HG02642 (cell line): ENCODE measurements around the gene RPS19BP1.
"Not testable (repeated sequence)": the region's sequence is repeated elsewhere in the genome, so short reads cannot be mapped to it uniquely, and the experiment has no call there.

Source experiments
- ATAC-seq: cut with Tn5 transposase; IDR thresholded peaks from one replicate; pipeline ENCODE4 v1.9.1; 2021; ENCODE audit warnings: mild to moderate bottlenecking; ENCODE audit not compliant: unreplicated experiment, poor library complexity

The RPS19BP1 gene

DNA sequence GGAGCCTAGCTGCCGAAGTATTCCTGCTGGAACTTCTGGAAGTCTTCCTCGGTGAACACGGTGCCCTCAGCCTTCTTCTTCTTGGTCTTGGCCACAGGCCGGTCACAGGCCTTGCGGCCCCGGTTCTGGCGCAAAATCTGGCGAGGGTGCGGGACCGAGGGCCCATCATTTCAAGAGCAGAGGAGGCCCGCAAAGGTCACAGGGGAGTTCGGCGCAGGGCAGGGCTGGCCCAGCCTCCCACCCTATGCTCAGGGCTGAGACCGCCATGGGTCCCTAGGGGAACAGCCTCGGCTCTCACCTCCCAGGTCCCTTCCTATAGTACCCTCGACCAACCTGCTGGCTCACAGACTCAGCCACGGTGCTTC, 3.1 kb downstream of the RPS19BP1 start:
- no peak for ATAC-seq

DNA sequence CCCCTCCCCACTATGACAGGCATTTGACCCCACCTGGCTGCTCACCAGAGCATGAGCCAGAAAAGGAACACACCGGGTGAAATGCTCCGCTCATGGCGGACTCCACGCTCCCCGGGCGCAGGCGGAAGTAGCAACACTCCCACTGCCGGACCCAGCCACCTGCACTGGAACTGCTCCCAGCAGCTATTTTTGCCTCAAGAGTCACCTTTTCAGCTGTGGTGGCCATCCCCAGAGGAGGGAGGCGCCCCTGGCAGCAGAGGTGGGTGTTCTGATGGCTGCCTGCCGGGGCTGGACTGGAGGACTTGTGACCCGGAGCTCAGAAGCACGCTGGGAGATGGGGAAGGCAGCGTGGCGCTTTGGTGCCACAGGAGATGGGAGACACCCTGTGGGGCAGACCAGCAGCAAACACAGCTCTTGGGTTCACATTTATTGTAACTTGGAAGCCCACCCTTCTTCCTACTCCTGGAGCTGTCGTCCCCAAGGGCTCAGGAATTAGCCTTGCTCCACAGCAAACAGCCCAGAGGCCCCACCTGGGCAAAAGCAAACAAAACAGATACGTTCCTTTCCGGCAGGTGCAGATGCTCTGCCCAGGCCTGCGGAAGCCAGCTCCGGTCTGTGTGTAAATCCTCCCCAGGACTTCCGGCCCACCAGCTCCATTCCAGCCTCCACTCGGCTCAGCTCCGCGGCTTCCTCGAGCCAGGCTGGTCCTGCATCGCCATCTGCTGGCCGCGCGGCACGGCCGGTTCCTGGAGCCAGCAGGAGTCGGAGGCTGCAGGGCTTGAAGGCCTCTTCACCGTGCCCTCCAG, 3.7 kb downstream of the RPS19BP1 start:
- peak; percentile 31 for ATAC-seq

DNA sequence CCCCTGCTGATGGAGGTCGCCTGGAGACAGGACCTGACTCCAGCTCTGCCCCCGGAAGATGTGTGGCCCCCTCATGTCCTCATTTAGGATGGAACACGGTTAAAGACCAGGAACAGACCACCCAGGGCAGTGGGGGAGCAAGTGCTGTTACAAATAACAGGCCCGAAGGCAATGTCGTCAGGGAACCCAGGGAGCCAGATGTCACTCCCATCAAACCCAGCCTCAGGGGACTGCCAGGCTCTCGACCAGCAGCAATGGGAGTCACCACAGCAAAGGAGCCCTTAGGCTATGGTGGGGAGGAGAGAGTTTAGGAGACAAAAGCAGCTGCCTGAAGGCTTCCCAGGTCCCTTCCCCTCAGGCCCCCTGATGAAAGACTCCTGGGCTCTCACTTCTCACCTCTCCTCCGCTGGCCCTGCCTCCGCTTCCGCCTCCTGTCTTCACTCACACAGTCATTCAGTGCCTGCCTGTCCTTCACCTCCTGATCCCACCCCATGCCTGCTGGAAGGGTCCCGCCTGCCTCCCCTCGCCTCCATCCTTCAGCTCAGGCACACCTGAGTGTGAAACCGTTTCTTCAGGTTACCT, 4.4 kb downstream of the RPS19BP1 start:
- ATAC-seq = no peak

DNA sequence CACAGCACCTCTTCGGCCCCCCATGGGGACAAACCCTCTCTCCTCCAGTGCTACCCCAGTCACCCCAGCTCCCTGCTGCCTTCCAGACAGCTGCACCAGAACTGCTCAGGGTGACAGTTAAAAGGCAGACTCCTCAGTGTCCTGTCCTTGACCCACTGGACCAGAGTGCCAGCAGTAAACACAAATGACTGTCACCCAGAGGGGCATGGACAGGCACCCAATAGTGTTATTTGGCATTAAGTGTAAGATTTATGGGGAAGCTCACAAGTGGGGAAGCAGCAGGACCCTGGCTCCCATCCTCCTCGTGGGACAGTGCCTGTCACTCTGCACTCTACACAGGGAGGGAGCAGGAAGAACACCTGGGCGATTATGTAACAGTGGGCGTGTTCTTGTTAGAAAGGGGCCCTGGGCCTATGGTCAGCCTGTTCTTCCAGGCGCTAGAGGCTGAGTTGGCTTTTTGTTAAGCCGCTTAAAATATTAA, 5.0 kb downstream of the RPS19BP1 start:
- no peak for ATAC-seq

DNA sequence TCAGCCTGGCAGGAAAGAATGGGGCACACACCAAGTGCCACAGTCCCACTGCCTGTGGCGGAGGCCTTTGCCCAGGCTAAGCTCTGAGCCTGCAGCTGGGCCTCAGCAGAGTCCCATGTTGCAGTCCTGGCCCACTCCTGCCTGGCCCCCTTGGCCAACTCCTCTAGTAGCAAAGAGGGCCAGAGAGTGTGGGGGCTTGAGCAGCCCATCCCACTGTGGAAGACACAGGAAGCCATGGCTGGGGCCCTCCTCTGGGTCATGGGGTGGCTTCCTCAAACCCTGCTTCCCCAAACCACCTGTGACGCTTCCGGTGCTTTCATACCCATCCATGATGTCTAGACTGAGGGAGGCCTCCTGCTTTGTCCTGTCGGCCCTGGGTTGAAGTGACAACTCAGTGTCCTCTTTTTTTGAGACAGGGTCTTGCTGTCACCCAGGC, 5.8 kb downstream of the RPS19BP1 start:
- no peak for ATAC-seq

DNA sequence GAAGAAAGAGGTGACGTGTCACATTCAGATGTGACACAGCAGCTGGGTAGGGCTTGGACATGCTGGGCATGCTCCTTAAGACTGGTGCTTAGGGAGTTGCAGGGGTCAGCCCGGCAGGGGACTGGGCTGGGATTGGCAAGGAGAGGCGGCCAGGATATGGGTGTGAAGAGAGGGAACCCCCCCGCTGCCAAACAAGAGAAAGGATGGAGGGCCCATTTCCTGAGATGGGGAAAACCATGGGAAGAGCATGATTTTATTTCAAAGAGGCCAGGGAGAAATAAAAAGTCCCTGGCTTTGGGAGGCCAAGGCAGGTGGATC, 6.9 kb downstream of the RPS19BP1 start:
- no peak for ATAC-seq

DNA sequence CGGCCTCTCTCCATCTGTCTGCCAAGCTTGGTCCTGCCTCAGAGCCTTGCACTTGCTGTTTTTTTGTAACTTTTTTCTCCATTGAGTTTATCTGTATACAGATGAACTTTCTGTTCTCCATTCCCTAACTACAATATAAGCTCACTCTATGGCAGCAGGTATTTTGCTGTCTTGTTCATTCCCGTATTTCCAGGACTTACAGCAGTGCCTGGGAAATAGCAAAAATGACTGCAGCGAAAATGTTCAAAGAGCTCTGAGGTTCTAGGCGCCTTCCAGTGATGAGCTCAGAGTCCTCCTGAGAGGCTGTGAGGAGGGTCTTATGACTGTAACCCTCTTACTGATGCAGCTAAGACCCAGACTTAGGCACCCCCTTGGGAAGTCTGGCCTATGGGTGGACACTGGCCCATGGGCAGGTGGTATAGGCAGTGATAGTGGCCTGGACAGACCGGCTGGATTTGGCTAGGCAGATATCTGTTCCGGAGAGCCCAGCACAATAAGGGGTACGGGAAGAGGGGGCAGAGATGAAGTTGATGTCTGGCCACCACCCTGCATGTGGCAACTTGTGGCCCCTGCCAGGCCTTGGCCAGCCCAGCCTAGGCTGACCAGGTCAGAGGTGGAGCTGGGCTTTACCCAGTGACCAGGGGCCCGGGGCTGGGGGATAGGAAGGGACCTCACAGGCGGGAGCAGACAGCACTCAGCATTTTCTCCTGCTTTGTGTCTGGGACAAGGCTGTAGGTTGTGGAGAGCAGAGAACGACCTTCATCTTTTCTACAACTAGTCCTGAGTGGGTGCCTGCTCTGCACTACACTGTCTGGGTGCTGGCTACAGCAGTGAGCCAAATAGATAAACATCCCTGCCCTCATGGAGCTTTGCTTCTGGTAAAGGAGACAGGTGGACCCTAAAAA, 7.5 kb downstream of the RPS19BP1 start:
- no peak for ATAC-seq

DNA sequence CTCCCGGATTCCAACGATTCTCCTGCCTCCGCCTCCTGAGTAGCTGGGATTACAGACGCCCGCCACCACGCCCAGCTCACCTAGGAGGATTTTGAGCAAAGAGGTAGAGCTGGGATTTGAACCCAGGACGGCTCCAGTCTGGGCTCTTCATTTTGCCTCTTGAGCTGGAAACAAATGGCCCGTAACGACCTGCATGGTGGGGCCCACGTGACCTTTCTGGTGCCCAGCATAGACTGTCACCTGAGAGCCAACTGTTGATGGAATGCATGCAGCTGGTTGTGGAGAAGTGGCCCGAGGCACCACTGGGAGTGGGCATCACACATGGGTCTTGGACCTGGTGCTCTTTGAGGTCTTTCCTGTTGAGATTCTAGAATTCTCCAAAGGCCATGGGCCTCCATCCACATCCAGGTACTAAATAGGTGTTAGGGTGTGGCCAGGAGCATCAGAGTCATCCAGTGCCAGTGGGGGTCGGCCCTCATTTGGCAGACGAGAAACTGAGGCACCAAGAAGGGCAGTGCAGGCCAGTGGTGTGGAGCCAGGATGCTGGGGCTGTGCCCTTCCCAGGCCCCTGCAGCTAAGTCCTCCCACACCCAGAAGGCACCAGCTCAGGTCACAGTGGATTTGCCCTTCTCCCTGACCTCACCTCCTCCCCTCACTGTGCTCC, 8.3 kb downstream of the RPS19BP1 start:
- ATAC-seq = no peak

DNA sequence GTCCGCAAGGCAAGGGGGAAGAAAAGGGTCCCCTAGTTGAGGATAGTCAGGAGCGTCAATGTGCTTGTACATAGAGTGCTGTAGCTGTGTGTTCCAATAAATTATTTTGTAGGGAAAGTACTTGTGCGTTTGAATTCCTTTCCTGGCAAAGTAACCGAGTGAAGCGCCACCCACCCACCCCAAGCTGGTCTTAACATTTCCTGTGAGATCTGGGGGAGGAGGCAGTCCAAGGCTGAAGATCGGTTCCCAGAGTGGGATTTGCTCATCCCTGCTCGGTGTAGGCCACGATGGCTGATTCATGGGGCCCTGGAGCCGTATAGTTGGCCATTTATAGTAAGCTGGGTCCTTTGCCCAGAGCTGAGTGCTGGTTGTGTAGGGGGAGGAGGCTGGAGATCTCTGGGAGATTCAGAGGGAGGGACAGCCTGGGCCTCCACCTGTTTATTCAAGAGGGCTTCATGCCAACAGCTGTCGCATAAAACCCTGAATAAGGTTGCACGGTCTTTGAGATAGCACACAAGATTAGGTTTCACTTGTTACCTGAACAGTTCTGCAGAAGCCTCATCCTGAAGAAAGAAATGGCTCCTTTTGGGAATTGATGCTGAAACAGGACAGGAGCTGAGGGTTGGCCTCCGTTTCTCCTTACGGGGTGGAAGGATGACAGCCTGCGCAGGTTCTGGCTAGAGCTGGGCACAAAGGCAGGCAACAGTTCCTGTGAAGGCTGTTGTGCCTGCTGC, 9.8 kb downstream of the RPS19BP1 start:
- ATAC-seq = no peak

DNA sequence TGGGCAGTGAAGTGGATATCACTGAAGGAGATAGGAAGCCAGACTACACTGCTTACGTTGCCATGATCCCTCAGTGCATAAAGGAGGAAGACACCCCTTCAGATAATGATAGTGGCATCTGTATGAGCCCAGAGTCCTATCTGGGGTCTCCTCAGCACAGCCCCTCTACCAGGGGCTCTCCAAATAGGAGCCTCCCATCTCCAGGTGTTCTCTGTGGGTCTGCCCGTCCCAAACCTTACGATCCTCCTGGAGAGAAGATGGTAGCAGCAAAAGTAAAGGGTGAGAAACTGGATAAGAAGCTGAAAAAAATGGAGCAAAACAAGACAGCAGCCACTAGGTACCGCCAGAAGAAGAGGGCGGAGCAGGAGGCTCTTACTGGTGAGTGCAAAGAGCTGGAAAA, 10.5 kb downstream of the RPS19BP1 start:
- not testable (repeated sequence) for ATAC-seq

DNA sequence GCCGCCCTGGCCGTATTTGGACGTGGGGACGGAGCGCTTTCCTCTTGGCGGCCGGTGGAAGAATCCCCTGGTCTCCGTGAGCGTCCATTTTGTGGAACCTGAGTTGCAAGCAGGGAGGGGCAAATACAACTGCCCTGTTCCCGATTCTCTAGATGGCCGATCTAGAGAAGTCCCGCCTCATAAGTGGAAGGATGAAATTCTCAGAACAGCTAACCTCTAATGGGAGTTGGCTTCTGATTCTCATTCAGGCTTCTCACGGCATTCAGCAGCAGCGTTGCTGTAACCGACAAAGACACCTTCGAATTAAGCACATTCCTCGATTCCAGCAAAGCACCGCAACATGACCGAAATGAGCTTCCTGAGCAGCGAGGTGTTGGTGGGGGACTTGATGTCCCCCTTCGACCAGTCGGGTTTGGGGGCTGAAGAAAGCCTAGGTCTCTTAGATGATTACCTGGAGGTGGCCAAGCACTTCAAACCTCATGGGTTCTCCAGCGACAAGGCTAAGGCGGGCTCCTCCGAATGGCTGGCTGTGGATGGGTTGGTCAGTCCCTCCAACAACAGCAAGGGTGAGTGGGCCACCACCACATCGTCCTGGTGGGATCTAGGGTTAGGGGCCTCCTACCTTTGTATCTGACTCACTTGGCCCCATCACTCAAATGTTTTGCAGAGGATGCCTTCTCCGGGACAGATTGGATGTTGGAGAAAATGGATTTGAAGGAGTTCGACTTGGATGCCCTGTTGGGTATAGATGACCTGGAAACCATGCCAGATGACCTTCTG, 11.3 kb downstream of the RPS19BP1 start:
- ATAC-seq = not testable (repeated sequence)

DNA sequence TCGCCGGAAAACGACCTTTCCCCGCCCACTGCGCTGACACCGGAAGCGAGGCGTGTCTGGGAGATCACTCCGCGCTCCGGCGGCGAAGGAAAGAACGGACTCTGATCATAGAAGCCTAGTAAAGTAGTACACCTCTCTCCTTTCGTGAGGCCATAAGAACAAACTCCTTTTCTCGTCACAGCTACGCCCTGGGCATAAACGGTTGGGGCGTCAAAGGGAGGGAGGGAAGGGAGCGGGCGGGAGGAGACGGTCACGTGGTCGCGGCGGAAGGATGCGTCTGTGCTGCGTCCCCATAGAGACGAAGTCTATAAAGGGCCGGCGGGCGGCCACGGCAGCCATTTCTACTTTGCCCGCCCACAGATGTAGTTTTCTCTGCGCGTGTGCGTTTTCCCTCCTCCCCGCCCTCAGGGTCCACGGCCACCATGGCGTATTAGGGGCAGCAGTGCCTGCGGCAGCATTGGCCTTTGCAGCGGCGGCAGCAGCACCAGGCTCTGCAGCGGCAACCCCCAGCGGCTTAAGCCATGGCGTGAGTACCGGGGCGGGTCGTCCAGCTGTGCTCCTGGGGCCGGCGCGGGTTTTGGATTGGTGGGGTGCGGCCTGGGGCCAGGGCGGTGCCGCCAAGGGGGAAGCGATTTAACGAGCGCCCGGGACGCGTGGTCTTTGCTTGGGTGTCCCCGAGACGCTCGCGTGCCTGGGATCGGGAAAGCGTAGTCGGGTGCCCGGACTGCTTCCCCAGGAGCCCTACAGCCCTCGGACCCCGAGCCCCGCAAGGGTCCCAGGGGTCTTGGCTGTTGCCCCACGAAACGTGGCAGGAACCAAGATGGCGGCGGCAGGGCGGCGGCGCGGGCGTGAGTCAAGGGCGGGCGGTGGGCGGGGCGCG, 12.1 kb downstream of the RPS19BP1 start, which contains the start of gene ATF4:
TSS of gene ATF4 (plus strand) at position 337 of the 880 bp plus-strand sequence. CDS start 884 bp downstream, outside the sequence.
- peak; percentile 57 for ATAC-seq

DNA sequence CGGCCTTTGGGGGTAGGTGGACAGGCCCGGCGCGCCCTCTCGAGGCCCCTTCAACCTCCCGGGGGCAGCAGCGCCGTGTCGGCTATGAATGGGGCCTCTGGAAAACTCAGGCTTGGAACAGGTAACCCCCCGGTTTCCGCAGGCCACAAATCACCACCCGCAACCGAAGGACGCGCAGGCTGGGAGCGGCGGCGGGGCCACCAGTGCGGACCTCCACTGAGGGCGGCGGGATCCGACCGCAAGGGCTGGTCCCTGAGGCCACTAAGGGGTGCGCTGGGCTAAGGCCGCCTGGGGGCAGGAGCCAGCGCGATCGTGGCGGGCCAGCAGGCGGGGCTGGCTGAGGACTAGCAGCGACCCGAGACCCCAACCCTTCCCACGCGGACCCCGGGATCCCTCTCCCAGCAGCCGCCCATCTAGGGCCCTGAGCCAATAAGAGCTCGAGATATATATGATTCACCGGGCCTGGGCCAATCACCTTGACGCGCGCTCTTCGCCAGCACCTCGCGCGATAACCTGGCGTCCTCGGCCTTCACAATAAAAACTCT, 12.8 kb downstream of the RPS19BP1 start:
- ATAC-seq = peak; percentile 81

DNA sequence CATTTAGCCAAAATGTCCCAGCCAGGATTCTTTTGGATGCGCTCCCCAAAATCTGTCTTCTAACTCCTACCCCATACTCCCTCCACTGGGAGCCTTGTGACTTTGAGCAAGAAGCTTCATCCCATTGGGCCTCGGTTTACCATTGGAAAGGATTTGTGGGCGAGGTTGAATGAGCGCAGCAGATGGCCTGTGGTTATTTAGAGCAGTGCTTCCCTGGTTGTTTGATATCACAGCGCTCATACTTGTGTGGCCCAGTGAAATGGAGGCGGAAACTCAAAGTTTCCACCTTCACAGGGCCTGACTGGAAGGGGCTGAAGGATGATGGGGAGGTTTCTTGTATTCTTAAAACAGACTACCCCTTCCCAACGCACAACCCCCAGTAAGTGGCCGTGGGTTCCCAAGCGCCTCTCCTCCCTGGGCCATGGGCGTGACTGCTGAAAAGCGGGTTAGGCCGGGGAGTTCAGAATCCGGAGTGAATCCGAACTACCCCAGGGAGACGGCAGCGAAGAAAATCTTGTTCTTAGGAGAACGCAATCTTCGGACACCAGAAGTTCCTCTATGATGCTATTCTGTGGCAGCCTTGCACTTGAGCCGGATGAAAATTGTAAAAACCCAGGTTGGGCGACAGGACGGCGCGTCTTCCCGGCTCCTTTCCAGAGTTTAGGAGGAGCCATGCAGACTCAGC, 13.4 kb downstream of the RPS19BP1 start:
- no peak for ATAC-seq

DNA sequence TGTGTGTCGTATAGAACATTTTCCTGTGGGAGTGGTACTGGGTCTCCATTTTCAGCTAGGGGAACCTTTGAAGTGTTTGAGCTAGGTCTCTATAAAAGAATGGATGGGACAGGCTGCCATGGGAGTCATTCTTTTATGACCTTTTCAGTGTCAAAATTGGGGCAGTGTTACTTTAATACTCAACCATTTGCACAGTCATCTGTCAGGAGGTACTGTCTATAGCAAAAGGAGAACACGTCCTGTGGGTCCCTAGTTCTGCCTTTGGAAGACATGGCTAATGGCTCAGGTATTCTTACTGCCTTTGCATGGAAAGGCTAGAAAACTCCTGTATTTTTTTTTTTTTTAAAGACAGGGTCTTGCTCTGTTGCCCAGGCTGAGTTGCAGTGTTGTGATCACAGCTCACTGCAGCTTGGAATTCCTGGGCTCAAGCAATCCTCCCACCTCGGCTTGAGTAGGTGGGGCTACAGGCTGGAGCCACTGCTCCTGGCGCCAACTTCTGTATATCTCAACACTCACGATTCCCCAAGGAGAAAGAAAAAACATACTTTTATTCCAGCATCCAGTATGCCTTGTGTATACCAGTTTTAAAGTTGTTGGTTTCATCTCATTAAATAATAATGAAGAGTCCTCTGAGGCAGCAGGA, 14.3 kb downstream of the RPS19BP1 start:
- no peak for ATAC-seq

DNA sequence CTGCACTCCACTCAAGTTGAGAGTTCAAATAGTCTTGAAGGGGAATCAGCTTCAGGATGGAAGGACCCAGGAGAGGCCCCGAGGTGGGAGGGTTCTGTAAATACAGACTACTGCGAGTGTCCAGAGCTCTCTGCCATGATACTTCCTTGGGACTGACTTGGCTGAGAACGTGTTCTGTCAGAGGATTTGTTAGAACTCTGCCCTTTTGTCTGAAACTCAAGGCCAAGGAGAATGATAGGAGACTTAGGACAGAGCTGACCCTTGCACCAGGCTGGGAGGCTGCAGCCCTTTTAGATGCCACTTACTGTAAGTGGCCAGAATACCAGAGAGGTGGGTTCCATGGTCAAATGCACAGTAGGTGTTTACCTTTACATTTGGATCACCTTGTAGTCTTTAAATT, 15.1 kb downstream of the RPS19BP1 start:
- ATAC-seq = no peak
